ENCODE measurements around the gene ZNF597.

- TF ChIP-seq SRF (IDR thresholded peaks at IDR 0.05; ENCODE audit: low read depth) (no peak), POLR2A (IDR thresholded peaks at IDR 0.05; ENCODE audit: borderline replicate concordance, extremely low read depth, insufficient read depth, insufficient read length) (no peak), ZNF274 (IDR thresholded peaks at IDR 0.05; ENCODE audit: low read depth, low read length) (no peak), EZH2 (IDR thresholded peaks at IDR 0.05) (no peak), EGR1 (IDR thresholded peaks at IDR 0.05; ENCODE audit: low read depth) (no peak)
- TF ChIP-seq, protein P1, sequence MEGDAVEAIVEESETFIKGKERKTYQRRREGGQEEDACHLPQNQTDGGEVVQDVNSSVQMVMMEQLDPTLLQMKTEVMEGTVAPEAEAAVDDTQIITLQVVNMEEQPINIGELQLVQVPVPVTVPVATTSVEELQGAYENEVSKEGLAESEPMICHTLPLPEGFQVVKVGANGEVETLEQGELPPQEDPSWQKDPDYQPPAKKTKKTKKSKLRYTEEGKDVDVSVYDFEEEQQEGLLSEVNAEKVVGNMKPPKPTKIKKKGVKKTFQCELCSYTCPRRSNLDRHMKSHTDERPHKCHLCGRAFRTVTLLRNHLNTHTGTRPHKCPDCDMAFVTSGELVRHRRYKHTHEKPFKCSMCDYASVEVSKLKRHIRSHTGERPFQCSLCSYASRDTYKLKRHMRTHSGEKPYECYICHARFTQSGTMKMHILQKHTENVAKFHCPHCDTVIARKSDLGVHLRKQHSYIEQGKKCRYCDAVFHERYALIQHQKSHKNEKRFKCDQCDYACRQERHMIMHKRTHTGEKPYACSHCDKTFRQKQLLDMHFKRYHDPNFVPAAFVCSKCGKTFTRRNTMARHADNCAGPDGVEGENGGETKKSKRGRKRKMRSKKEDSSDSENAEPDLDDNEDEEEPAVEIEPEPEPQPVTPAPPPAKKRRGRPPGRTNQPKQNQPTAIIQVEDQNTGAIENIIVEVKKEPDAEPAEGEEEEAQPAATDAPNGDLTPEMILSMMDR (IDR thresholded peaks at IDR 0.05 in 2 of 3, conservative IDR thresholded peaks at IDR 0.05 in 1 of 3; ENCODE audit: borderline replicate concordance in 1 of 3, insufficient read depth in 1 of 3, low read depth in 2 of 3, low read length in 2 of 3): no peak
- TF ChIP-seq, protein P2, sequence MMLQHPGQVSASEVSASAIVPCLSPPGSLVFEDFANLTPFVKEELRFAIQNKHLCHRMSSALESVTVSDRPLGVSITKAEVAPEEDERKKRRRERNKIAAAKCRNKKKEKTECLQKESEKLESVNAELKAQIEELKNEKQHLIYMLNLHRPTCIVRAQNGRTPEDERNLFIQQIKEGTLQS (IDR thresholded peaks at IDR 0.05): no peak
- TF ChIP-seq, protein P3, sequence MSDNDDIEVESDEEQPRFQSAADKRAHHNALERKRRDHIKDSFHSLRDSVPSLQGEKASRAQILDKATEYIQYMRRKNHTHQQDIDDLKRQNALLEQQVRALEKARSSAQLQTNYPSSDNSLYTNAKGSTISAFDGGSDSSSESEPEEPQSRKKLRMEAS (IDR thresholded peaks at IDR 0.05): no peak
These were observed 29.4 kb downstream of the ZNF597 start for GRCh38 chr16:3413730-3414379.
